ENCODE results near the gene TMPRSS2.

GRCh38 chr21:41482301-41482700 is 25.7 kb downstream of the TMPRSS2 start:
- TF ChIP-seq CTCF (IDR thresholded peaks at IDR 0.05) (no peak), POLR2A (IDR thresholded peaks at IDR 0.05) (no peak)

All from sigmoid colon (tissue), 3 donors.